Activated T-cell treated with anti-CD3 and anti-CD28 coated beads for 24 hours (primary cell): ENCODE measurements around the gene TRMT112.

Source experiments
- DNase-seq: peaks from one replicate; pipeline ENCODE4 v3.0.0-alpha.2; 2020; ENCODE audit warnings: low read depth

The TRMT112 gene

DNA sequence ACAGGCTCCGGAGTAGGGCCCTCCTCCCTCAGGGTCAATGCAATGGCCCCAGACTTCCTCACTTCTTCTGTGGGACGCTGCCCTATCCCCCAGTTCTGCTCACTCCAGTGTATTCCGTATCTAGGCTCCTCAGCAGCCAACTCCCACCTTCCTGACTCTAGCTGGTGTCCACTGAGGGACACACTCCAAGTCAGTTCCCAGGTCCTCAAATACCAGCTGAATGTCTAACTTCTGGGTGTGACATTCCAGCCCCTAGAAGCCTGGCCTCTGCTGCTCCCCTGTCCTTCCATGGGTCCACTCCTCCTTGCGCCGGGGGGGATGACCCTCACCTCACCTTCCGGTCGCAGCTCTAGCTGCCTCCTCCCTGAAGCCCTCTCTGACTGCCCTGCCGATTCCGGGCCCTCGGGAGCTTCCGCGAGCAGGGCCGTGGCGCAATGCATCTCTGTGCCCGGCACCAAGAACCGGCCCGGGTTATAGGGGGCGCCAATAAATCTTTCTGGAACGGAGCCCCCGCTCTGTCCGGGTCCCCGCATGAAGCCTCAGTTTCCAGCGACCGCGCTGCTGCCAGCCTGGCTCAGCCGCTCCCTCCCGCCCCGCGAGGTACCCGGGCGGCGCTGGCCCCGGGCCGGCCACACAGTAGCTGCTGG, 48.3 kb downstream of the TRMT112 start:
- no peak for DNase-seq

DNA sequence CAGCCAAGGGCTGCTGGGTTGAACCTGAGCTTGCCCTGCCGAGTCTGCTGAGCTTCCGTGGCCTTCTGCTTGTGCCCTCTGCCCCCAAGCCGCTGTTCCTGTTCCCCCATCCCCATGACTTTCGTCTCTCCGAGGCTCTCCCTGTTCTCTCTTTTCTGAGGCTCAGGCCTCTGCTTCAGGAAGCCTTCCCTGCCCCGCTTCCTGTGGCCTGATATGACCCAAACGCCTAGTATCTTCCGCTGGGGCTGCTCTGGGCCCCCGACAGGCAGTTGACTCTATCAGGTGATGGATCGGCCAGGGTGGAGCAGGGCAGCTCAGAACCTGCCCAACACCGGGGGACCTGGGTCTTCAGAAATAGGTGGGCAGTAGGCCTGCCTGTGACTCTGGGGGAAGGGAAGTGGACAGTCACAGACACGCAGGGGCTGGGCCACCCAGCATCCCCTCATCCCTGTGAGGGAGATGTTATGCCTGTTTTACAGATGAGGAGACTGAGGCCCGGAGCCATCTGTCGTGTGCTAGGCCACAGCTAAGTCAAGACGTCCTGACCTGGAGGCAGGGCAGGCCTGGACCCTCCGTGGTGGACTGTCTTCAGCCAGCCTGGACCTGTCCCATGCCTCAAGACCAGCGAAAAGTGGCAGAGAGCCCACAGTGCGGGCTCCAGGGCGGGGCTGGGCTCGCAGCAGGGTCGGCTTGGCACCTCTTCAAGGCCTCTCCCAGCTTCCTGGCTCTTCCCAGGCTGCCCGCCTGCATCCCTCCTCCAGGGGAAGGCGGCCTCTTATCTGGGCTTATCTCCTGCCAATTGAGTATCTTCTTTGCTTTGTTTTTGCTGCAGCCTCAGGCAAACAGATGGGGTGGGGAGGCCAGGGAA, 49.1 kb downstream of the TRMT112 start:
- no peak for DNase-seq

DNA sequence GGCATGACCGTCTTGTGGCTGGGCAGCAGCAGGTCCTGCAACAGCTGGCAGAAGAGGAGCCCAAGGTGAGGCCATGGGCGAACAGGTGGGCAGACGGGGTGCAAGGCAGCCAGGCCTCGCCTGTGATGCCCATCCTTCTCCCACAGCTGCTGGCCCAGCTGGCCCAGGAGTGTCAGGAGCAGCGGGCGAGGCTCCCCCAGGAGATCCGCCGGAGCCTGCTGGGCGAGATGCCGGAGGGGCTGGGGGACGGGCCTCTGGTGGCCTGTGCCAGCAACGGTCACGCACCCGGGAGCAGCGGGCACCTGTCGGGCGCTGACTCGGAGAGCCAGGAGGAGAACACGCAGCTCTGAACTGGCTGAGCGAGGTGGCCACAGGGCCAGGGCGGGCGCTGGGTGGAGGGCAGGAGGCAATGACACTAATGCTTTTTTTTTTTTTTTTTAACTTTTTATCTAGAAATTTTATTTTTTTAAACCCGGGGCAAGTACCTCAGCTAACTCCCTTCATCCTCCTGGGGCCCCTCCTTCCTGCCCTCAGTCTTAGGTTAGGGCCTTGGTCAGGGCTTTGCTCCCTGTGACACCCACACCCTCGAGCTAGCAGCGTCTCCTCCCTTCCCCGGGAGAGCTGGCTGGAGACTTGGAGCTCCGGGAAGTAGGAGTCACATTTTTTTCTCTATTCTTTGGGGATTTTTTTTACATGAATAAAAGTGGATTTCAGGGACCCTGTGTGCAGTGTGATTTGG, 50.0 kb downstream of the TRMT112 start:
- DNase-seq, result no peak
